Head of caudate nucleus (tissue), 42 donors: ENCODE data around the gene POLR2F.
A peak's percentile ranks its signal among the peaks of the same experiment; 100 is the strongest.

Experiments used
- DNase-seq, 42 donors: peaks; one replicate each; pipeline versions ENCODE4 v3.0.0 to v3.0.0-alpha.2; 2020 to 2021; ENCODE audit warnings: mixed read lengths in 7 of 42
- intact Hi-C: fragments of 100-400 bp; cut with DNase I; formaldehyde crosslinking; loops from one replicate; pipeline ENCODE4 v1.15.0; 2022

POLR2F gene

GRCh38 chr22:37923927-37924326, 29.6 kb upstream of the POLR2F start:
- no peak for DNase-seq
- intact Hi-C loops, result no loop called here

- intact Hi-C loops, result no loop called here
- no peak for DNase-seq
These were observed 29.0 kb upstream of the POLR2F start for GRCh38 chr22:37924386-37925065.

- intact Hi-C loops, result no loop called here
- no peak for DNase-seq
These were observed 28.2 kb upstream of the POLR2F start for GRCh38 chr22:37925330-37925729.

- DNase-seq, result no peak
- intact Hi-C loops, result no loop called here
These were observed 27.7 kb upstream of the POLR2F start for GRCh38 chr22:37925767-37926166.

GRCh38 chr22:37926358-37926757, 27.1 kb upstream of the POLR2F start:
- intact Hi-C loops, result no loop called here
- no peak for DNase-seq

- intact Hi-C loops, result no loop called here
- no peak for DNase-seq
These were observed 26.5 kb upstream of the POLR2F start for GRCh38 chr22:37926771-37927636.

- no peak for DNase-seq
- intact Hi-C loops, result no loop called here
These were observed 25.9 kb upstream of the POLR2F start for GRCh38 chr22:37927637-37927936.

- intact Hi-C loops, result no loop called here
- DNase-seq, result no peak
These were observed 24.1 kb upstream of the POLR2F start for GRCh38 chr22:37929390-37929789.

GRCh38 chr22:37930270-37930951, 23.1 kb upstream of the POLR2F start:
- intact Hi-C loops, result loop anchor here (2.0 kb wide), 1 partner anchor 42 kb away; no protein-coding TSS in a partner anchor
- DNase-seq, result peak in 29 of 42 donors; percentile 23 to 79 (median 48)

- intact Hi-C loops, result loop anchor here (2.0 kb wide), 1 partner anchor 42 kb away; no protein-coding TSS in a partner anchor
- no peak for DNase-seq
These were observed 22.5 kb upstream of the POLR2F start for GRCh38 chr22:37930952-37931440.

- no peak for DNase-seq
- intact Hi-C loops, result loop anchor here (2.0 kb wide), 1 partner anchor 43 kb away; no protein-coding TSS in a partner anchor
These were observed 21.6 kb upstream of the POLR2F start for GRCh38 chr22:37931893-37932389.

GRCh38 chr22:37932401-37932800, 21.1 kb upstream of the POLR2F start:
- intact Hi-C loops, result no loop called here

GRCh38 chr22:37932821-37933578, 20.5 kb upstream of the POLR2F start:
- intact Hi-C loops, result no loop called here
- peak in 1 of 42 donors; percentile 30 for DNase-seq

More at GRCh38 chr22:37932401-37932800, 21.1 kb upstream of the POLR2F start:
- no peak for DNase-seq

GRCh38 chr22:37933711-37934376, 19.7 kb upstream of the POLR2F start:
- peak; percentile 61 to 94 (median 87) for DNase-seq
- intact Hi-C loops, result no loop called here

- intact Hi-C loops, result no loop called here
- DNase-seq, result no peak
These were observed 12.7 kb upstream of the POLR2F start for GRCh38 chr22:37940698-37941376.

- intact Hi-C loops, result no loop called here
- DNase-seq, result no peak
These were observed 11.4 kb upstream of the POLR2F start for GRCh38 chr22:37942133-37942532.

- intact Hi-C loops, result no loop called here
- DNase-seq, result no peak
These were observed 10.2 kb upstream of the POLR2F start for GRCh38 chr22:37943136-37943824.
